ENCODE results near the gene C16orf87. TPM values are rescaled to one million over a fixed set of nuclear protein-coding genes. Genes with fewer than 3 reads are reported as not detected.
"Not testable (repeated sequence)": the region's sequence is repeated elsewhere in the genome, so short reads cannot be mapped to it uniquely, and the experiment has no call there.

The C16orf87 gene, protein sequence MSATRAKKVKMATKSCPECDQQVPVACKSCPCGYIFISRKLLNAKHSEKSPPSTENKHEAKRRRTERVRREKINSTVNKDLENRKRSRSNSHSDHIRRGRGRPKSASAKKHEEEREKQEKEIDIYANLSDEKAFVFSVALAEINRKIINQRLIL
- total RNA-seq (10 to 100 TPM in 2 of 5 donors, 1 to 10 TPM in 2, not detected in 1; 1.3 to 16.2 (median 8.4) TPM), polyA plus RNA-seq (1 to 10 TPM; 2.7 to 3.9 (median 3.7) TPM)
- long read RNA-seq, donor 1, partial matches to known transcripts, result 0 of 2 reads
- long read RNA-seq, donor 1, other reads (novel, unspliced or antisense), result 0 of 2 reads
- long read RNA-seq, donor 2, full-length matches to known transcripts, result 3 of 3 reads
- long read RNA-seq, donor 2, partial matches to known transcripts, result 0 of 3 reads
- long read RNA-seq, donor 2, other reads (novel, unspliced or antisense), result 0 of 3 reads
- long read RNA-seq, donor 3, full-length matches to known transcripts, result 5 of 10 reads
- long read RNA-seq, donor 3, partial matches to known transcripts, result 0 of 10 reads
- long read RNA-seq, donor 3, other reads (novel, unspliced or antisense), result 5 of 10 reads
- long read RNA-seq, donor 4, partial matches to known transcripts, result 0 of 1 reads
- long read RNA-seq, donor 4, other reads (novel, unspliced or antisense), result 0 of 1 reads
- long read RNA-seq, donor 5, full-length matches to known transcripts, result 4 of 4 reads
- long read RNA-seq, donor 5, partial matches to known transcripts, result 0 of 4 reads
- long read RNA-seq, donor 5, other reads (novel, unspliced or antisense), result 0 of 4 reads
- long read RNA-seq, donor 6, full-length matches to known transcripts, result 7 of 7 reads
- long read RNA-seq, donor 6, partial matches to known transcripts, result 0 of 7 reads
- long read RNA-seq, donor 6, other reads (novel, unspliced or antisense), result 0 of 7 reads
- long read RNA-seq, donor 7, partial matches to known transcripts, result 0 of 1 reads
- long read RNA-seq, donor 7, other reads (novel, unspliced or antisense), result 0 of 1 reads
- long read RNA-seq, donor 8, full-length matches to known transcripts, result 4 of 4 reads
- long read RNA-seq, donor 8, partial matches to known transcripts, result 0 of 4 reads
- long read RNA-seq, donor 8, other reads (novel, unspliced or antisense), result 0 of 4 reads
- long read RNA-seq, donor 9, partial matches to known transcripts, result 0 of 3 reads
- long read RNA-seq, donor 9, other reads (novel, unspliced or antisense), result 0 of 3 reads
- long read RNA-seq, donor 10, partial matches to known transcripts, result 0 of 4 reads
- long read RNA-seq, donor 10, other reads (novel, unspliced or antisense), result 0 of 4 reads

DNA sequence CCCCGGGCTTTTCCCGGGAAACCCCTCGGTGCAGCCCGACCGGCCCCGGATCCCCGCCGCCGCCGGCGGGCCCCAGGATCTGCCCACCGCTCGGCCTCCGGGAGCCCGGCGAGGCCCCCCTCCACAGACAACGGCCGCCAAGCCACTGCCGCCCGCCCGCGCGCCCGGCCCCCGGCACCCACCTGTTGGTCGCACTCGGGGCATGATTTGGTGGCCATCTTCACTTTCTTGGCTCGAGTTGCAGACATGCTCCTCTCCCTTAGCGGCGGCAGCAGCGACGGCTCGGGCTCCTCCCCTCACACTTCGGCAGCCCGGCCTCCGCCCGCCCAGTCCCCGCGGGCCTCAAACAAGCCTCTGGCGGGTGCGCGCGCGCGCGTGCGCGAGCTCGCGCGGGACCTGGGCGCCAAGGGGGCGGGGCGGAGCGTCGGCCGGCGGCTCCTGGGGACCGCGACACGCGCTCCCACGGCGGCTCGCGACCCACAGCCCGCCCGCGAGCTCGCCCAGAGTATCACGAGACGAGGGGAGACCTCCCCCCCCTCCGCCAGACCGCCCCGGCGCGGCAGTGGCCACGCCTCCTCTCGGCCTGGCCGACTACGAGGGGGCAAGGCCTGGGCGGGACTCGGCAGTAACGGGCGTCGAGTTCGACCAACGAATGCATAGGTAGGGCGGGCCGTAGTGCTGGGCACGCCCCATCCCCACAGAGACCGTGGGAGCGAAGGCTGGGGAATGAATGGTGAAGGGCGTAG, at the start of gene C16orf87:
Gene C16orf87 (minus strand): TSS at position 279 of the 746 bp plus-strand sequence. CDS start 31 bp downstream, at position 248.
- Histone ChIP-seq H3K9me3 (no peaks in the 10 kb centered on the region), H3K36me3 (no peaks in the 10 kb centered on the region), H3K4me1 (peaks cover 0 to 27% (median 13%) of the 10 kb centered on the region in 4 donors), H3K4me3 (peak within 1 kb of the TSS; percentile 77 to 97 (median 92)), H3K27ac (peak within 1 kb of the TSS; percentile 87 to 97 (median 93)), H3K27me3 (no peaks in the 10 kb centered on the region)
- 0 to 1% (median 1%) methylated on average over 21 to 94 of the region's 94 CpGs for WGBS, 5 donors
- peak; percentile 93 to 98 for DNase-seq
- peak; percentile 1 to 53 (median 21) for TF ChIP-seq POLR2AphosphoS5 (IDR thresholded peaks at IDR 0.05)
- TF ChIP-seq EP300 (IDR thresholded peaks at IDR 0.05), result no peak
- intact Hi-C loops (cut with DNase I; ENCODE audit: low total_unique reads), result no loop called here

DNA sequence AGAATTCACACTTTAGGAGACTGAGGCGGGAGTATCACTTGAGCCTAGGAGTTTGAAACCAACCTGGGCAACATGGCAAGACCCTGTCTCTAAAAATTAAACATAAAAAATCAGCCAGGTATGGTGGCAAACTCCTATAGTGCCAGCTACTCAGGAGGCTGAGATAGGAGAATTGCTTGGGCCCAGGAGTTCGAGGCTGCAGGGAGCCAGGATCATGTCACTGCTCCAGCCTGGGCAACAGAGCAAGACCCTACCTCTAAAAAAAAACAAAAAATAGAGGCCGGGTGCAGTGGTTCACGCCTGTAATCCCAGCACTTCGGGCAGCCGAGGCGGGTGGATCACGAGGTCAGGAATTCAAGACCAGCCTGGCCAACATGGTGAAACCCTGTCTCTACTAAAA, 44.3 kb upstream of the C16orf87 start:
- Histone ChIP-seq H3K9me3 (no peaks in the 10 kb centered on the region), H3K36me3 (no peaks in the 10 kb centered on the region), H3K27ac (peak overlapping the region; percentile 35 to 79 (median 71)), H3K4me1 (peaks cover 0 to 17% (median 7%) of the 10 kb centered on the region in 4 donors), H3K27me3 (no peaks in the 10 kb centered on the region), H3K4me3 (no peak overlapping the region)
- intact Hi-C loops (cut with DNase I; ENCODE audit: low total_unique reads), result no loop called here
- no peak for TF ChIP-seq POLR2A (IDR thresholded peaks at IDR 0.05)
- WGBS, 5 donors, result 90 to 96% (median 94%) methylated on average over 8 of the region's 8 CpGs
- DNase-seq, result no peak

DNA sequence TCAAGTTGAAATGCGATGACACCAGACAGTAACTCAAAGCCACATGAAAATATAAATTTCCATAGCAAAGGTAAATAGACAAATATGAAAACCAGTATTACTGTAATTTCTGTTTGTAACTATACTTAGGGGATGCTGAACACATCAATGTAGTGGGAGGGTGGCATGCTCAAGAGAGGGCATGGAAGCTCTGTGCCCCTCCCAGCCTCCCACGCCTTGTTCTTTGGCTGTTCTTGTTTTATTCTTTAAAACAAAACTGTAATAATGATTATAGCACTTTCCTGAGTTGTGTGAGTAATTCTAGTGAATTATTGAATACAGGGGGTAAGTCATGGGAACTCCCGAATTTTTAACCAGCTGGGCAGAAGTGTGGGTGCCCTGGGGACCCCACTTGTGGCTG, 42.2 kb upstream of the C16orf87 start:
- H3K4me3 ChIP-seq, result no peak overlapping the region
- WGBS, 5 donors, result 86 to 97% (median 93%) methylated on average over 3 of the region's 3 CpGs

DNA sequence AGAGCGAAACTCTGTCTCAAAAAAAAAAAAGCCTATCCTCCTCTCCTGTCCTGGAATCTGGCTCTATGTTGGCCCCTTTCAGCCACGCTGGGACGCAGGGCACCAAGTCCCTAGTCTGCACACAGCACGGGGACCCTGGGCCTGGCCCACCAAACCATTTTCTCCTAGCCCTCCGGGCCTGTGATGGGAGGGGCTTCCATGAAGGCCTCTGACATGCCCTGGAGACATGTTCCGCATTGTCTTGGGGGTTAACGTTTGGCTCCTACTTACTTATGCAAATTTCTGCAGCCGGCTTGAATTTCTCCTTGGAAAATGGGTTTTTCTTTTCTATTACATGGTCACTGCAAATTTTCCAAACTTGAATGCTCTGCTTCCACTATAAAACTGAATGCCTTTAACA, 40.6 kb upstream of the C16orf87 start:
- no peaks in the 10 kb centered on the region for H3K36me3 ChIP-seq
- WGBS, 5 donors, result 82 to 87% (median 84%) methylated on average over 8 of the region's 8 CpGs
- TF ChIP-seq EP300 (IDR thresholded peaks at IDR 0.05) (no peak), POLR2AphosphoS5 (IDR thresholded peaks at IDR 0.05) (no peak), POLR2A (IDR thresholded peaks at IDR 0.05) (no peak)
- TF ChIP-seq, protein P1, sequence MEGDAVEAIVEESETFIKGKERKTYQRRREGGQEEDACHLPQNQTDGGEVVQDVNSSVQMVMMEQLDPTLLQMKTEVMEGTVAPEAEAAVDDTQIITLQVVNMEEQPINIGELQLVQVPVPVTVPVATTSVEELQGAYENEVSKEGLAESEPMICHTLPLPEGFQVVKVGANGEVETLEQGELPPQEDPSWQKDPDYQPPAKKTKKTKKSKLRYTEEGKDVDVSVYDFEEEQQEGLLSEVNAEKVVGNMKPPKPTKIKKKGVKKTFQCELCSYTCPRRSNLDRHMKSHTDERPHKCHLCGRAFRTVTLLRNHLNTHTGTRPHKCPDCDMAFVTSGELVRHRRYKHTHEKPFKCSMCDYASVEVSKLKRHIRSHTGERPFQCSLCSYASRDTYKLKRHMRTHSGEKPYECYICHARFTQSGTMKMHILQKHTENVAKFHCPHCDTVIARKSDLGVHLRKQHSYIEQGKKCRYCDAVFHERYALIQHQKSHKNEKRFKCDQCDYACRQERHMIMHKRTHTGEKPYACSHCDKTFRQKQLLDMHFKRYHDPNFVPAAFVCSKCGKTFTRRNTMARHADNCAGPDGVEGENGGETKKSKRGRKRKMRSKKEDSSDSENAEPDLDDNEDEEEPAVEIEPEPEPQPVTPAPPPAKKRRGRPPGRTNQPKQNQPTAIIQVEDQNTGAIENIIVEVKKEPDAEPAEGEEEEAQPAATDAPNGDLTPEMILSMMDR (IDR thresholded peaks at IDR 0.05), result no peak
- H3K4me1 ChIP-seq, result peaks cover 0 to 14% (median 6%) of the 10 kb centered on the region in 4 donors
- intact Hi-C loops (cut with DNase I; ENCODE audit: low total_unique reads), result no loop called here
- H3K27ac ChIP-seq, result no peak overlapping the region
- no peak for DNase-seq
- no peaks in the 10 kb centered on the region for H3K9me3 ChIP-seq
- H3K27me3 ChIP-seq, result no peaks in the 10 kb centered on the region
- no peak overlapping the region for H3K4me3 ChIP-seq

More for the DNA sequence above, 42.2 kb upstream of the C16orf87 start:
- TF ChIP-seq EP300 (IDR thresholded peaks at IDR 0.05) (no peak), POLR2AphosphoS5 (IDR thresholded peaks at IDR 0.05) (no peak), POLR2A (IDR thresholded peaks at IDR 0.05) (no peak)
- TF ChIP-seq, protein P1 (IDR thresholded peaks at IDR 0.05), result no peak
- no peak for DNase-seq
- Histone ChIP-seq H3K27me3 (no peaks in the 10 kb centered on the region), H3K4me1 (peaks cover 0 to 22% (median 7%) of the 10 kb centered on the region in 4 donors), H3K36me3 (no peaks in the 10 kb centered on the region), H3K9me3 (no peaks in the 10 kb centered on the region), H3K27ac (no peak overlapping the region)
- intact Hi-C loops (cut with DNase I; ENCODE audit: low total_unique reads), result no loop called here

DNA sequence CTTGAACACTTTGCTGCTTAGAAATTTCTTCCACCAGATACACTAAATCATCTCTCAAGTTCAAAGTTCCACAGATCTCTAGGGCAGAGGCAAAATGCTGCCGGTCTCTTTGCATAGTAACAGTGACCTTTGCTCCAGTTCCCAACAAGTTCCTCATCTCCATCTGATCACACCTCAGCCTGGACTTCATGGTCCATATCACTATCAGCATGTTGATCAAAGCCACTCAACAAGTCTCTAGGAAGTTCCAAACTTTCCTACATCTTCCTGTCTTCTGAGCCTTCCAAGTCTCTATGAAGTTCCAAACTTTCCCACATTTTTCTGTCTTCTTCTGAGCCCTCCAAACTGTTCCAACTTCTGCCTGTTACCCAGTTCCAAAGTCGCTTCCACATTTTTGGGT, 37.9 kb upstream of the C16orf87 start:
- peak overlapping the region in 1 of 5 donors; percentile 10 for H3K27ac ChIP-seq
- H3K4me3 ChIP-seq; DNase-seq; H3K4me1 ChIP-seq; intact Hi-C loops (cut with DNase I; ENCODE audit: low total_unique reads); H3K27me3 ChIP-seq; H3K36me3 ChIP-seq; H3K9me3 ChIP-seq: not testable (repeated sequence)
- 60 to 73% (median 68%) methylated on average over 2 of the region's 2 CpGs for WGBS, 5 donors

DNA sequence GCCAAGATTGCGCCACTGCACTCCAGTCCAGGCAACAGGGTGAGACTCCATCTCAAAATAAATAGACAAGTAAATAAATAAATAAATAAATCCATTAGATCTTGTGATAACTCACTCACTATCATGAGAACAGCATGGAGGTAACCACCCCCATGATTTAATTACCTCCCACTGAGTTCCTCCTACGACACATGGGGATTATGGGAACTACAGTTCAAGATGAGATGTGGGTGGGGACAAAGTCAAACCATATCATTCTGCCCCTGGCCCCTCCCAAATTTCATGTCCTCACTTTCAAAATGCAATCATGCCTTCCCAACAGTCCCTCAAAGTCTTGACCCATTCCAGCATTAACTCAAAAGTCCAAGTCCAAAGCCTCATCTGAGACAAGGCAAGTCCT, 36.5 kb upstream of the C16orf87 start:
- H3K36me3 ChIP-seq; H3K27ac ChIP-seq; intact Hi-C loops (cut with DNase I; ENCODE audit: low total_unique reads); H3K9me3 ChIP-seq; H3K27me3 ChIP-seq; H3K4me1 ChIP-seq; DNase-seq; H3K4me3 ChIP-seq: not testable (repeated sequence)
- WGBS, 5 donors, result 82 to 97% (median 95%) methylated on average over 2 of the region's 2 CpGs

Data from stomach (tissue), 19 donors.